Measurements from ENCODE around the gene CCL13.

The CCL13 gene

GRCh38 chr17:34397265-34397664, 41.0 kb downstream of the CCL13 start:
- no peak for DNase-seq (ENCODE audit: low read depth)
- H3K4me3 ChIP-seq (ENCODE audit: low read depth, low read length), result no peak overlapping the region
- no peak for TF ChIP-seq CTCF (IDR thresholded peaks at IDR 0.05; ENCODE audit: low read depth, low read length, missing control alignments)

- no peak overlapping the region for H3K4me3 ChIP-seq (ENCODE audit: low read depth, low read length)
- no peak for TF ChIP-seq CTCF (IDR thresholded peaks at IDR 0.05; ENCODE audit: low read depth, low read length, missing control alignments)
- no peak for DNase-seq (ENCODE audit: low read depth)
These were observed 42.7 kb downstream of the CCL13 start for GRCh38 chr17:34398990-34399389.

- DNase-seq (ENCODE audit: low read depth), result no peak
- TF ChIP-seq CTCF (IDR thresholded peaks at IDR 0.05; ENCODE audit: low read depth, low read length, missing control alignments), result no peak
- H3K4me3 ChIP-seq (ENCODE audit: low read depth, low read length), result no peak overlapping the region
These were observed 43.4 kb downstream of the CCL13 start for GRCh38 chr17:34399725-34400124.

GRCh38 chr17:34400301-34400931, 44.1 kb downstream of the CCL13 start:
- TF ChIP-seq CTCF (IDR thresholded peaks at IDR 0.05; ENCODE audit: low read depth, low read length, missing control alignments), result no peak
- no peak overlapping the region for H3K4me3 ChIP-seq (ENCODE audit: low read depth, low read length)
- no peak for DNase-seq (ENCODE audit: low read depth)

GRCh38 chr17:34401165-34401564, 44.9 kb downstream of the CCL13 start:
- no peak for TF ChIP-seq CTCF (IDR thresholded peaks at IDR 0.05; ENCODE audit: low read depth, low read length, missing control alignments)
- no peak overlapping the region for H3K4me3 ChIP-seq (ENCODE audit: low read depth, low read length)
- no peak for DNase-seq (ENCODE audit: low read depth)

GRCh38 chr17:34403006-34403405, 46.7 kb downstream of the CCL13 start:
- TF ChIP-seq CTCF (IDR thresholded peaks at IDR 0.05; ENCODE audit: low read depth, low read length, missing control alignments), result no peak
- H3K4me3 ChIP-seq (ENCODE audit: low read depth, low read length), result no peak overlapping the region

GRCh38 chr17:34406226-34406625, 49.9 kb downstream of the CCL13 start:
- no peak for DNase-seq (ENCODE audit: low read depth)
- no peak overlapping the region for H3K4me3 ChIP-seq (ENCODE audit: low read depth, low read length)
- TF ChIP-seq CTCF (IDR thresholded peaks at IDR 0.05; ENCODE audit: low read depth, low read length, missing control alignments), result no peak

More at GRCh38 chr17:34403006-34403405, 46.7 kb downstream of the CCL13 start:
- DNase-seq (ENCODE audit: low read depth), result no peak

Data from GM12864 (cell line).